ENCODE results near the gene RTN4R.
"Not testable (repeated sequence)": the region's sequence is repeated elsewhere in the genome, so short reads cannot be mapped to it uniquely, and the experiment has no call there.

Gene RTN4R

DNA sequence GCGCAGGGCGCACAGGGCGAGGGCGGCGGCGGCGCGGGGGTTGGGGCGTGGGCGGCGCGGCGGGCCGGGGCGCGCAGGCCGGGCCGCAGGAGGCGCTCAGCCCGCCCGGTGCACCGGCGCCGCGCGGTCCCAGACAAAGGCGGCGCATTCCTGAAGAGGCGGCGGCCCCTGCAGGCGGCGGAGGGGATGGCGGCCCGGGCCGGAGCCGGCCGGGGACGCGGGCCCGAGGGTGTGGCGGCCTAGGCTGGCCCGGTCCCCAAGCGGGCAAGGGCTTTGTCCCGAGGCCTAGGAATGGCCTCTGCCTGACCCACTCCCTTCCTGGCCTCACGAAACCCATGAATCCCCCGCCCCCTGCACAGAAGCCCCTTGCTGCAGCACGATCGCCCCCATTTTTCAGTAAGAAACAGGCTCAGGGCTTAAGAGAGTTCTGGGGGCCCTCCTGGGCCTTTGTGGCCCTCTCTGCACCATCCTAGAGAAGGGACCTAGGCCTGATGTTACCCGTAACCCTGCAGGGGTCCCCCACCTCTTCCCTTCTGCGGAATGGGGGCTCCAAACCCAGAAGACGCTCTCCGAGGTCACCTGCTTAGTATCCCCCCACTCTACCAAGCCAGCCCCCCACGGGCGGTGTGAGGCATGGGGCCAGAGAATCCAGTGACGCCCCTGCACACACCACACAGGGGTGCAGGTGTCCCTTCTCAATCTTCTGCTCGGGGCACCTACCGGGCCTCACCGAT, at the start of gene RTN4R:
Gene RTN4R, minus strand, starts transcription at position 40 of the 734 bp plus-strand sequence. CDS start 226 bp downstream, outside the sequence.
- peak; percentile 46 for DNase-seq

GRCh38 chr22:20317402-20318042, 49.4 kb upstream of the RTN4R start:
- DNase-seq: not testable (repeated sequence)

DNA sequence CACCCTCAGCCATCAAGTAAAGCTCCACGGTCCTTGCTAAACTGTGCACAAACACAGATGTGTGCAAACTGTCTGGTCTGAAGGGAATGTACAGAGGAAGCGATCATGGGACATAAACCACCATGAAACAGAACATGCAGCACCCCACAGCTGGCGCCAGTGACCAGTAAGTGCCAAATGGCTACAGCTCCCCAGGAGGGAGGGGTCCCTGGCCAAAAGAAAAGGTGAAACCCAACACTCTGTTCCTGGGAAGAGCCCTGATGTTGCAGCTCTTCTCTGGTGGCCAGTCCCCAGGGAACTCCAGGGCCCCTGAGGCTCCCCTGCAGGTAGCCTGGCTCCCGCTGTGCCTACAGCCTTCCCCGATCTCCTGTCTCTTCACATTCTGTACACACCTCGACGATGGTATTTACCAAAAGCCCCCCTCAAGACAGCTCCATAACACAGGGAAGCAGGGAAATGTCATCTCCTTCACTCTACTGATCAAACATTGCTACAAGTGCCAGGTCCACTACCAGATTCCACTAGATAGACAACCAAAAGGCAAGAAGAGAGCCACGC, 48.8 kb upstream of the RTN4R start:
- no peak for DNase-seq

- DNase-seq: no peak
Measured at GRCh38 chr22:20316217-20316843, 48.2 kb upstream of the RTN4R start.

DNA sequence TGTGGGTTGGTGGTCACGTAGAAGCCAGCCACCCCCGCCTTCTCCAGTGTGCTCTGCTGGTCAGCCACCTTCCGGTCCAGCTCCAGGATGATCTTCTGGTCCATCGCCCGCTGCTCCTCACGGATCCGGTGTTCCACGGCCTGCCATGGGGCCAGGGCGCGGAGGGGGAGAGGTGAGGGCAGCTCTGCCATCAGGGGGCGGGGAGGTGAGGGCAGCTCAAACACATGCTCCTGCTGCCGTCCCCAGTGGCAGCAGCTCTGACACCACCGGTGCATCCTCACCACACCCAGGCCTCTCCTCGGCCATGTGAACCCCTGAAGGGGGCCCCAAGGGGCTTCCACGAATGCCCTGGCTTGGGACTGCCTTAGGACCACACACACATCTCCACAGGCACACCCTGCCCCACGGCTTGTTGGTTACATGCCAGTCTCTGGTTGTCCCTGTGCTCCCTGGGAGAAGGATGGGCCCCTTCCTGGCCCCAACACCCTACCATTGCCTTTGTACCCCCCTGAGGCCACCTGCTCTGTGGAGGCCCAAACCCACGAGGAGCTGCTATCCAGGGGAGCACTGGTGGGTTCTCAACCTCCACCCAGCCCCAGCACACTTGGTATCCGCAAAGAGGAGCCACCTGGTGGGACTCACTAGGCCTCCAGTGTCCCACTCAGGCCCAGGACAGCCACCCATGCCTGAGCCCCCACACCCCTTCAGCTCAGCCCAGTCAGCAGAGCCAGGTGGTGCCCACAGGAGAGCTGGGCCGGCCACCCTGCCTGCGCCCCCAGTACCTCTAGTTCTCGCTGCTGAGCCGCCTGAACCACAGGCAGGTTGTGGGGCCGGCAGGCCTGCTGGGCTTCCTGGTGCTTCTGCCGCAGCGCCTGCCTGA, 47.5 kb upstream of the RTN4R start:
- no peak for DNase-seq

- not testable (repeated sequence) for DNase-seq
Measured at GRCh38 chr22:20314741-20315336, 46.7 kb upstream of the RTN4R start.

DNA sequence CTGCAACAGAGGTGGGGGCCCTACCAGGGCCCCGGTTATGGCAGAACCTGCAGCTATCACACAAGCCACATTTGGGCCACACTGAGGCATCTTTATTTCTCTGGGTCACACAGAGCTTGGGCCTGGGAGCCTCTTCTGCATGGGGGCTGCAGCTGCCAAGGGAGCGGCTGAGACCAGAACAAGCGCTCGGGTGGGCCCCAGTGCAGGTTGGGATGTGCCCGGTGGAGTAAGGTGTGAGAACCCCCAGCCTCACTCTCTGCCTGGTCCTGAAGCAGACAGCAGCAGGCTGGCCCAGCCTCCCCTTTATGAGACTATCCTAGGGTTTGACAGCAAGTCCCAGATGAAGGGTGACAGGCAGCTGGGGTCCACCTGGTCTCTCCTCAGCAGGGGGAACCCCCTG, 46.1 kb upstream of the RTN4R start:
- not testable (repeated sequence) for DNase-seq

DNA sequence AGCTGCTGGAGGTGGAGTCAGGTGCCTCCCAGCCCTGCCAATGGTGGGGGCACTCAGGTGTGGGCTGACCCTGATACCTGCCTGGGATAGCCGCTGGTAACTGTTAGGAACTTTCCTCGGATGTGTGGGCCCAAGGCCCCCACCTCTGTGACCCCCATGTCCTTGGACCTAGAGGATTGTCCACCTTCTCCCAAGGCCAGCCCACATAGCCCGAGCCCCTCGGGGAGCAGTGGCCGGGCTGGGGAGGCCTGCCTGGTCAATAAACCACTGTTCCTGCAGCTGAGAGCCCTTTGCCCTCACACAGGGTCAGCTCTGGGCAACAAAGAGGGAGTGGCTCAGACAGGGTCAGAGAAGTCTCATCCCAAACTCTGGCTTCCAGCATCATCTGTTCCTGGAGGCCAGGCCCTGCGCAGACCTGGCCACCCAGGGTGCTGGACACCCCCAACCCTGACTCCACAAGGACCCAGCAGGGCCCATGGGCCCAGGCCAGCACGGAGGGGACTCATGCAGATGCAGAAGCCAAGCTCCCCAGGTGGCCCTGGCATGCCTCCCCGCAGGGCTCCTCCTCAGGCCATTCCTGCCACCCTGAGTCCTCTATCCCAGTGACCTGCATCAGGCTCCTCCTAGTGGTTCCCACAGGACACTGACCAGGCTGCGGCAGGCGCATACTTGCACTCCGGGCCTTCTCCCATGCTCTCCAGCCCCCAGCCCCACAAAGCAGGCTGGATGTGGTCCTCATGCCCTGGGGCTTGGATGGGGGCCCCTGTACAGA, 45.4 kb upstream of the RTN4R start:
- not testable (repeated sequence) for DNase-seq

DNA sequence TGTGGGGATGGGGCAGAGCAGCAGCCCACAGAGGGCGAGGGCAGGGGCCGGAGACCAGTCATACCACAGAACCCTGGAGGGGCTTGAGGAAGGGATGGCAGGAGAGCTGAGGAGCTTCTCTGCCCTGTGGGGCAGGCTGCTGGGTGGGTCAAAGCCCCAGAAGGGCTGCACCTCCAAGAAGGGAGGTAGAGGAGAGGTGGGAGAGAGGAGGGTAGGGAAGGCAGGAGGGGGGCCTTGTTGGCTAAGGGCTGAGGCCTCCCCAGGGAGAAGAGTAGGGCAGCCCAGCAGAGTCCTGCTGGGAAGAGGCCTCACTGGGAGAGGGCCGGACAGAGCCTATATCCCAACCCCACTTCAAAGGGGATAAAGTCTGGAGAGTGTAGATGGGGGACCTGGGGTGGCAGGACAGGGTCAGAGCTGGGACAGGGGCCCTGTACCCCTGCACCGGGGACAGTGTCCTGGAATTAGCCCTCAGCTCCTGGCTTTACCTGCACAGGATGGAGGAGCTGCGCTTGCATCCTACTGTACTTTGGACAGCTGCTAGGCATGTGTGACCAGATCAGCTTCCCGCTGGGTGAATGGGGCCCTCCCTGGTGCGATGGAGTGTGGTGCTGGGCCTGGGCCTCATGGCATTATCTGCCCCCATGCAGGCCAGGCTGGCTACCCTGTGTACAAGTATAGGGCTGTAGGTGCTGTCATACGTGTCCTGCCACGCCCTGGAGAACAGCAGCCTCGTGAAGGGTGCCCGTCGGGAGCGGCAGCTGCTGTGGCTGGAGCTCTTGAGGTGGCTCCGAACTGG, 44.5 kb upstream of the RTN4R start:
- no peak for DNase-seq

- not testable (repeated sequence) for DNase-seq
Measured at GRCh38 chr22:20311249-20312062, 43.3 kb upstream of the RTN4R start.

- not testable (repeated sequence) for DNase-seq
Measured at GRCh38 chr22:20310773-20311172, 42.7 kb upstream of the RTN4R start.

DNA sequence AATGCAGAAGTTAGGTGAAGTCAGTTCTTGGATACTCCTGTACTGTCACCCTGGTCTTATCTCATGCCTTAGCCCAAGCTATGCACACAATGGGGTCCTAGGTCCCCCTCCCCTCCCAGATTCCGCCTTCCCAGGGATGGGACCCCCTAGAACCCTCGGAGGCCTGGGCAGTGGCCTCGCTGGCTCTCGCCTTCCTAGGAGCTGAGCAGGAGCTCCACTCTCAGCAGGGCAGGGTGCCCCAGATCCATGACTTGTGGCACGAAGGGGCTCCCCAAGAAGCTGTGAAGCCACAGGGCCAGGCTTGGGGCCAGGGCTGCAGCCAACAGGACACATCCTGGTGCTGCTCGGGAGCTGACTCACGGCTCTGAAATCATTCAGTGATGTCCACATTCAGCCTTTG, 42.1 kb upstream of the RTN4R start:
- DNase-seq: not testable (repeated sequence)

GRCh38 chr22:20308806-20309650, 40.9 kb upstream of the RTN4R start:
- DNase-seq: peak; percentile 64

DNA sequence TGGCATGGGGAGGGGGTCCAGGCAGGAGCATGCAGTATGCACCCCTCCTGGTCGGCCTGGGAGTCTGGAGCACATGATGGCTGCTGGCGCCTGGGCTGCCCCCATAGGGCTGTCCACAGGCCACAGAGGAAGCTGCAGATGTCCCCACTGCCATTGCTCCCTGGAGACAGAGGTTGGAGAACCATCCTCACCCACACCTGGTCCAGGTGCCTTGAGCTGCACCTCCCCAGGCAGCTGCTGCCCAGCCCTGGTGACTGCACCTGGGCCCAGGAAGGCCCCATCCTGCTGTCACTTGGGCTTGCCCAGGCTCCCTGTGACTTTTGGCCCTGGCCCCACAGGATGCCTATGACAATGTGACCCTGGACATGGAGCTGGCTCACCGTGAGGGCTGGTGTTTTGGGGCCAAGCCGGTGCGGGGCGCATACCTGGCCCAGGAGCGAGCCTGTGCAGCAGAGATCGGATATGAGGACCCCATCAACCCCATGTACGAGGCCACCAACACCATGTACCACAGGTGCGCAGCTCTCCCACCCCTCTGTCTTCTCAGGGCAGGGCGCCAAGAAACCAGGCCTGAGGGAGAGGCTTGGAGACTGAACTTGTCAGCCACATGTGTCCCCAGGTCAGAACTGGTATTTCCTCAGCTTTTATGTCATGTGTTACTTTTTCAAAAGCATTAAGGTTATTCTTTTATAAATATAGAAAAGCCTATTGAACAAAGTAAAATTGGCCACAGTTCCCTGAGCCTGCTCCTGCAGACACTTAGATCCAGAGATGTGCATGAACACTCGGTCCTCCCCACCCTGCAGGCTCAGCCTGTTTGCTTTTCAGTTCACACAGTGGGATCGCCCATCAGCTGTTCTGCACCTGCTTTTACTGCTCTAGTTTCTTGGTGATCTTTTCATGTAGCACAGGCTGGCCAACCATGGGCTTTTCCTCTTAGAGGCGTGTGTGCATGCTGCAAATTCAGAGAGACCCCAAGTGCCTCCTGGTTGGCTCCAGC, 39.6 kb upstream of the RTN4R start:
- DNase-seq: not testable (repeated sequence)

- not testable (repeated sequence) for DNase-seq
Measured at GRCh38 chr22:20306646-20307447, 38.7 kb upstream of the RTN4R start.

- no peak for DNase-seq
Measured at GRCh38 chr22:20305894-20306645, 38.0 kb upstream of the RTN4R start.

All from NCI-H2171 treated with DMSO at 0.1 percent for 48 hours (cell line).